Esophagus muscularis mucosa (tissue), 3 donors: Measurements from ENCODE around the gene INTS11.

Experiments used
- POLR2AphosphoS5 ChIP-seq, 2 donors: sonication (generic); formaldehyde crosslinking; IDR thresholded peaks; one replicate each; pipeline ENCODE4 v1.6.1; 2017; ENCODE audit warnings: antibody characterized with exemption in 2 of 2
- TF ChIP-seq, protein P1 (sequence below), 3 experiments: fragments of 200-600 bp in 2 of 3; fragments of 450-650 bp in 1 of 3; sonication (generic) in 2 of 3; IDR thresholded peaks; one replicate each; pipeline ENCODE4 v1.5.1; 2017 to 2019; ENCODE audit warnings: antibody characterized with exemption in 3 of 3, mild to moderate bottlenecking in 2 of 3, moderate library complexity in 1 of 3

DNA sequence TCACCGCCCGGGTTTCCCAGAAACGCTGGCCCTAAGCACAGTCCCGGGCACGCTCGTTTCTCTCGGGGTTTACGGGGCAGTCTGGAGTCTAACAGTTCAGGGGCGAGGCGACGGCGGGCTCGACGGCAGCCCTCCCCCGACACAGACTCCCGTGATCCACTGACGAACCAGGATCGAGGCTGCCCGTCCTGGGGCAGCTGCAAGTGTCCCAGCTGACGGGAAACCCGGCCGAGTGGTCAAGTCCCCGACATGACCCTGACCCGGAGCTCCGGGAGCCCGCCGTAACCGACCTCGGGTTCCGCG lies 51.3 kb downstream of the INTS11 start:
- TF ChIP-seq, protein P1, sequence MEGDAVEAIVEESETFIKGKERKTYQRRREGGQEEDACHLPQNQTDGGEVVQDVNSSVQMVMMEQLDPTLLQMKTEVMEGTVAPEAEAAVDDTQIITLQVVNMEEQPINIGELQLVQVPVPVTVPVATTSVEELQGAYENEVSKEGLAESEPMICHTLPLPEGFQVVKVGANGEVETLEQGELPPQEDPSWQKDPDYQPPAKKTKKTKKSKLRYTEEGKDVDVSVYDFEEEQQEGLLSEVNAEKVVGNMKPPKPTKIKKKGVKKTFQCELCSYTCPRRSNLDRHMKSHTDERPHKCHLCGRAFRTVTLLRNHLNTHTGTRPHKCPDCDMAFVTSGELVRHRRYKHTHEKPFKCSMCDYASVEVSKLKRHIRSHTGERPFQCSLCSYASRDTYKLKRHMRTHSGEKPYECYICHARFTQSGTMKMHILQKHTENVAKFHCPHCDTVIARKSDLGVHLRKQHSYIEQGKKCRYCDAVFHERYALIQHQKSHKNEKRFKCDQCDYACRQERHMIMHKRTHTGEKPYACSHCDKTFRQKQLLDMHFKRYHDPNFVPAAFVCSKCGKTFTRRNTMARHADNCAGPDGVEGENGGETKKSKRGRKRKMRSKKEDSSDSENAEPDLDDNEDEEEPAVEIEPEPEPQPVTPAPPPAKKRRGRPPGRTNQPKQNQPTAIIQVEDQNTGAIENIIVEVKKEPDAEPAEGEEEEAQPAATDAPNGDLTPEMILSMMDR (IDR thresholded peaks at IDR 0.05), result no peak
- TF ChIP-seq POLR2AphosphoS5 (IDR thresholded peaks at IDR 0.05), result no peak
